Kidney (tissue), 22 donors: ENCODE measurements around the gene RASA2. TPM values are rescaled to one million over a fixed set of nuclear protein-coding genes. Genes with fewer than 3 reads are reported as not detected.

Source experiments
- DNase-seq, 5 donors: peaks; one replicate each; pipeline ENCODE4 v3.0.0-alpha.2; 2013 to 2020
- FAIRE-seq: peaks from 2 replicates; lab custom pipeline; 2012; peaks lifted over from hg19 to GRCh38; lab: Jason Lieb, UNC
- H3K27ac ChIP-seq, 2 donors: one replicate each; pipeline ENCODE4 v1.7.0; 2013; ENCODE audit warnings: low read depth in 2 of 2, low read length in 2 of 2, inconsistent platforms in 1 of 2
- H3K27me3 ChIP-seq: one replicate; pipeline ENCODE4 v1.7.1; 2013; ENCODE audit warnings: low read length, inconsistent platforms; ENCODE audit not compliant: control insufficient read depth, insufficient read depth
- H3K36me3 ChIP-seq, 3 donors: one replicate each; pipeline versions ENCODE4 v1.7.0 to v1.7.1; 2013; ENCODE audit warnings: low read length in 3 of 3, control low read depth in 1 of 3, inconsistent platforms in 1 of 3; ENCODE audit not compliant: insufficient read depth in 3 of 3, control insufficient read depth in 2 of 3
- H3K4me1 ChIP-seq, 3 donors: one replicate each; pipeline versions ENCODE4 v1.7.0 to v1.7.1; 2013; ENCODE audit warnings: low read length in 3 of 3, inconsistent platforms in 1 of 3, low read depth in 1 of 3; ENCODE audit not compliant: control insufficient read depth in 2 of 3, insufficient read depth in 2 of 3
- H3K4me3 ChIP-seq, 3 donors: one replicate each; pipeline versions ENCODE4 v1.7.0 to v1.8.1; 2013; ENCODE audit warnings: low read length in 3 of 3, control low read depth in 1 of 3, inconsistent platforms in 1 of 3
- H3K9ac ChIP-seq, 3 donors: one replicate each; pipeline versions ENCODE4 v1.7.0 to v1.7.1; 2013; ENCODE audit warnings: low read length in 3 of 3, control low read depth in 1 of 3, inconsistent platforms in 1 of 3
- H3K9me3 ChIP-seq, 3 donors: one replicate each; pipeline versions ENCODE4 v1.7.0 to v1.7.1; 2013; ENCODE audit warnings: low read length in 3 of 3, control low read depth in 1 of 3, inconsistent platforms in 1 of 3; ENCODE audit not compliant: control insufficient read depth in 2 of 3, insufficient read depth in 1 of 3
- CTCF ChIP-seq: IDR thresholded peaks from 3 replicates; pipeline ENCODE4 v1.5.1; 2012; ENCODE audit warnings: mild to moderate bottlenecking, moderate library complexity, borderline replicate concordance; ENCODE audit not compliant: insufficient read depth; ENCODE audit errors: extremely low read depth
- intact Hi-C: fragments of 100-400 bp; cut with DNase I; formaldehyde crosslinking; loops from one replicate; pipeline ENCODE4 v1.11.1; 2022
- long read RNA-seq, 10 donors: library from polyadenylated mRNA in 1 of 10; unstranded in 1 of 10; transcript quantifications; one replicate each; pipeline ENCODE4 v2.0.0 and lab custom pipeline, GENCODE V29; 2021 to 2026
- polyA plus RNA-seq: library from polyadenylated mRNA; stranded (reverse); fragments of 350-450 nt; fragmentation: Illumina TruSeq; extraction: RNeasy Lipid Tissue Mini Kit (QIAGEN cat#74804); gene quantifications from one replicate; pipeline ENCODE4 v1.2.3, GENCODE V29; 2014; ENCODE audit warnings: low read depth, low replicate concordance; ENCODE audit not compliant: insufficient read depth
- total RNA-seq: library from RNA; stranded (reverse); fragmentation: NEBNext Ultra II Directional; extraction: Animal tissue kit (Norgen Biotek cat#: 25700); gene quantifications from one replicate; pipeline ENCODE4 v1.2.1, GENCODE V29; 2021
- donor health status: control.
- donor health status: control.
- donor health status: control.
- donor health status: control.
- donor health status: control.
- donor health status: DM: yes; HTN: yes; CAD: no.
- donor health status: Normal renal cell carcinoma (clear cell type).

Gene RASA2
- total RNA-seq, result 29.8 TPM
- polyA plus RNA-seq, result 2.2 TPM
- long read RNA-seq, donor 1, partial matches to known transcripts, result 11 of 11 reads
- long read RNA-seq, donor 1, other reads (novel, unspliced or antisense), result 0 of 11 reads
- long read RNA-seq, donor 2, full-length matches to known transcripts, result 1 of 1 reads
- long read RNA-seq, donor 2, partial matches to known transcripts, result 0 of 1 reads
- long read RNA-seq, donor 2, other reads (novel, unspliced or antisense), result 0 of 1 reads
- long read RNA-seq, donor 3, full-length matches to known transcripts, result 1 of 1 reads
- long read RNA-seq, donor 3, partial matches to known transcripts, result 0 of 1 reads
- long read RNA-seq, donor 3, other reads (novel, unspliced or antisense), result 0 of 1 reads
- long read RNA-seq, donor 4, full-length matches to known transcripts, result 1 of 1 reads
- long read RNA-seq, donor 4, partial matches to known transcripts, result 0 of 1 reads
- long read RNA-seq, donor 4, other reads (novel, unspliced or antisense), result 0 of 1 reads
- long read RNA-seq, donor 5, result 0 reads
- long read RNA-seq, donor 6, result 0 reads
- long read RNA-seq, donor 7, full-length matches to known transcripts, result 5 of 26 reads
- long read RNA-seq, donor 7, partial matches to known transcripts, result 4 of 26 reads
- long read RNA-seq, donor 7, other reads (novel, unspliced or antisense), result 17 of 26 reads
- long read RNA-seq, donor 8, result 0 reads
- long read RNA-seq, donor 9, result 0 reads
- long read RNA-seq, donor 10, result 0 reads

GRCh38 chr3:141486746-141487520, at the start of gene RASA2:
Gene RASA2 (plus strand): TSS chr3:141487027. CDS start chr3:141487084, 57 bp downstream.
- H3K9me3 ChIP-seq, result no peaks in the 10 kb centered on the region
- no peak for TF ChIP-seq CTCF
- intact Hi-C loops, result no loop called here
- H3K9ac ChIP-seq, result peak within 1 kb of the TSS; percentile 14 to 56 (median 22)
- DNase-seq (peak; percentile 80 to 93 (median 88)), FAIRE-seq (no peak)
- H3K36me3 ChIP-seq, result no peaks in the 10 kb centered on the region
- H3K27ac ChIP-seq, result peak within 1 kb of the TSS; percentile 89 to 91
- peak within 1 kb of the TSS; percentile 58 to 80 (median 69) for H3K4me3 ChIP-seq
- H3K4me1 ChIP-seq, result peaks cover 4 to 7% (median 4%) of the 10 kb centered on the region in 3 donors
- H3K27me3 ChIP-seq, result no peaks in the 10 kb centered on the region

GRCh38 chr3:141439589-141439988, 47.2 kb upstream of the RASA2 start:
- intact Hi-C loops, result no loop called here
- no peak for TF ChIP-seq CTCF
- H3K9ac ChIP-seq, result no peak overlapping the region

GRCh38 chr3:141440942-141441341, 45.9 kb upstream of the RASA2 start:
- TF ChIP-seq CTCF, result no peak
- H3K27ac ChIP-seq, result peak overlapping the region in 1 of 2 donors; percentile 67

More at GRCh38 chr3:141439589-141439988, 47.2 kb upstream of the RASA2 start:
- Histone ChIP-seq H3K27ac (peak overlapping the region in 1 of 2 donors; percentile 30), H3K4me3 (no peak overlapping the region), H3K4me1 (peaks cover 0 to 12% (median 0%) of the 10 kb centered on the region in 3 donors), H3K36me3 (peaks cover 4 to 25% (median 21%) of the 10 kb centered on the region in 3 donors), H3K27me3 (no peaks in the 10 kb centered on the region), H3K9me3 (no peaks in the 10 kb centered on the region)
- no peak for DNase-seq
- no peak for FAIRE-seq

More at GRCh38 chr3:141440942-141441341, 45.9 kb upstream of the RASA2 start:
- FAIRE-seq, result no peak
- Histone ChIP-seq H3K27me3 (no peaks in the 10 kb centered on the region), H3K36me3 (peaks cover 4 to 37% (median 30%) of the 10 kb centered on the region in 3 donors), H3K9me3 (no peaks in the 10 kb centered on the region), H3K4me3 (no peak overlapping the region), H3K4me1 (peaks cover 0 to 12% (median 0%) of the 10 kb centered on the region in 3 donors), H3K9ac (no peak overlapping the region)
- intact Hi-C loops, result loop anchor here (10.0 kb wide), 1 partner anchor 86 kb away; no protein-coding TSS in a partner anchor
- no peak for DNase-seq
